Measurements from ENCODE around the gene DZIP3. TPM values are rescaled to one million over a fixed set of nuclear protein-coding genes. Genes with fewer than 3 reads are reported as not detected.

The DZIP3 gene
- total RNA-seq, 2 donors from 2014 or later, result 7.6 to 16.1 TPM

GRCh38 chr3:108548886-108549285, 40.6 kb upstream of the DZIP3 start:
- no peaks in the 10 kb centered on the region for H3K4me1 ChIP-seq
- no peaks in the 10 kb centered on the region for H3K27me3 ChIP-seq
- no peak for DNase-seq (ENCODE audit: low spot score)
- TF ChIP-seq CTCF (IDR thresholded peaks at IDR 0.05), result no peak
- no peaks in the 10 kb centered on the region for H3K36me3 ChIP-seq
- H3K27ac ChIP-seq, result no peak overlapping the region
- no peak overlapping the region for H3K4me3 ChIP-seq
- H3K9me3 ChIP-seq, result no peaks in the 10 kb centered on the region

- Histone ChIP-seq H3K27ac (no peak overlapping the region), H3K36me3 (no peaks in the 10 kb centered on the region), H3K9me3 (no peaks in the 10 kb centered on the region), H3K27me3 (no peaks in the 10 kb centered on the region), H3K4me3 (no peak overlapping the region), H3K4me1 (peaks cover 0 to 9% of the 10 kb centered on the region in 2 donors)
- DNase-seq (ENCODE audit: low spot score), result no peak
- TF ChIP-seq CTCF (IDR thresholded peaks at IDR 0.05), result peak; percentile 14 to 67
Measured at GRCh38 chr3:108552267-108553159, 37.0 kb upstream of the DZIP3 start.

- Histone ChIP-seq H3K36me3 (no peaks in the 10 kb centered on the region), H3K9me3 (no peaks in the 10 kb centered on the region), H3K27me3 (no peaks in the 10 kb centered on the region), H3K27ac (no peak overlapping the region), H3K4me3 (no peak overlapping the region), H3K4me1 (peaks cover 0 to 9% of the 10 kb centered on the region in 2 donors)
- no peak for DNase-seq (ENCODE audit: low spot score)
- no peak for TF ChIP-seq CTCF (IDR thresholded peaks at IDR 0.05)
Measured at GRCh38 chr3:108554229-108554628, 35.3 kb upstream of the DZIP3 start.

- Histone ChIP-seq H3K27ac (no peak overlapping the region), H3K36me3 (no peaks in the 10 kb centered on the region), H3K4me1 (peaks cover 0 to 9% of the 10 kb centered on the region in 2 donors), H3K4me3 (no peak overlapping the region), H3K9me3 (no peaks in the 10 kb centered on the region), H3K27me3 (no peaks in the 10 kb centered on the region)
- no peak for DNase-seq (ENCODE audit: low spot score)
- no peak for TF ChIP-seq CTCF (IDR thresholded peaks at IDR 0.05)
Measured at GRCh38 chr3:108554913-108555571, 34.5 kb upstream of the DZIP3 start.

- DNase-seq (ENCODE audit: low spot score), result no peak
- H3K9me3 ChIP-seq, result no peaks in the 10 kb centered on the region
- TF ChIP-seq CTCF (IDR thresholded peaks at IDR 0.05), result no peak
Measured at GRCh38 chr3:108555966-108556581, 33.4 kb upstream of the DZIP3 start.

More at GRCh38 chr3:108555966-108556581, 33.4 kb upstream of the DZIP3 start:
- peaks cover 0 to 9% of the 10 kb centered on the region in 2 donors for H3K4me1 ChIP-seq
- H3K4me3 ChIP-seq, result no peak overlapping the region
- no peaks in the 10 kb centered on the region for H3K36me3 ChIP-seq
- H3K27me3 ChIP-seq, result no peaks in the 10 kb centered on the region
- no peak overlapping the region for H3K27ac ChIP-seq

All from right atrium auricular region (tissue), 2 donors.